Measurements from ENCODE around the gene CDH22.

Gene CDH22

DNA sequence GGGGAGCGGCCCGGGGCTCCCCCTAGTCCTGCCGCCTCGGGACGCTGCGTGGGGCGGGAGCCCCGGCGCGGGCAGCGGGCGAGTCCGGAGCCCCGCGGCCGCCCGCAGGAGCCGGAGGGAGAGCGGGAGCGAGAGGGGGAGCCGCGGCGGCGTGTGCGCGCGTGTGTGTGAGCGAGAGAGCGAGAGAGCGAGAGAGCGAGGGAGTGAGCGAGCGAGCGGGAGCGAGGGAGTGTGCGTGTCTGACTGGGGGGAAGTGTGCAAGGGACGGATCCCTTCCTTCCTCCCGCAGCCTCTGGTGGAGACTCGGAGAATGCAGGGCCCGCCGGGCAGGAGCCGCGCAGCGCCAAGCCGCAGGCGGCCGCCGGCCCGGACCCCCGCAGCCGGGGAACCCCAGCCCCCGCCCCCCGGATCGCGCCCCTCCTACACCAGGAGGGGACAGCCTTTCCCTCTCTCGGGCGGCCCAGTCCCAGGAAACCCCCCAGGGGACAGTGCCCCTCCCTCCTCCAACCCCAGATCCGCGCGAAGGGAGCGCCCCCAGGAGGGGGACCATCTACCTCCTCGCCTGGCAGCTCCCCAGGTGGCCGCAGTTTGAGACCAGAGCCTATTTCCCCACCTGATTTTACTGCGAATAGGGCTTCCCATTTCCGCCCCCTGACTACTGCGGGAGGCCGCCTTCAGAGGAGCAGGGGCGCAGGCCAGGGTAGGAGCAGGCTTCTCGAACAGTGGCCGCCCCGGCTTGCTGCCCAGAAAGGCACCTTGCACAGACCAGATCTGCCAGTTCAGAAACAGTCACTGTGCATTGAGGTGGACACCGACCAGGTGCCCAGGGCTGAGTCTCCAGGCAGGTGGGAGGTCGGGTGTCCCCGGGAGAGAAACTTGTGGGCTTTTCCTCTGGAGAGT is at the start of gene CDH22:
Gene CDH22, minus strand, starts transcription at position 241 of the 900 bp plus-strand sequence. CDS start 57,204 bp downstream, outside the sequence.
- DNase-seq: peak; percentile 32

- DNase-seq: no peak
Observed at GRCh38 chr20:46357030-46357514, 48.8 kb upstream of the CDH22 start.

GRCh38 chr20:46356195-46357029 is 48.1 kb upstream of the CDH22 start:
- DNase-seq: no peak

DNA sequence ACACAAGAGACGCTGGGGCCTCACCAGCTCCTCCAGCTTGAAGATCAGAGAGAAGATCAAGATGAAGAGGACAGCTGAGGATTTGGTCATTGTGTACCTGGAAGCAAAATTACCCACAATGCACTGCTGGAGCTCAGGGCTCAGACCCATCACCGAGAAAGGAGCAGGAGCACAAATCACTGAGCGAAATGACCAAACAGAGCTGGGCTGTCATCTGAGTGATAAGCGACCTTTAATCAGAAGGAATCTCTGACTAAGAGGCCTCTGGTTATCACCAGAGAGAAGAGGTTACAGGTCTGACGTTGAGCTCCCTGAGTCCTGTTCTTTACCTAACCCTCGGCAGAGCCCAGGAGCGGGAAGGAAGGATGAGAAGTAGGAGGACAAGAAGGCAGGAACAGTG is 47.5 kb upstream of the CDH22 start:
- DNase-seq: no peak

GRCh38 chr20:46354920-46355654 is 46.8 kb upstream of the CDH22 start:
- DNase-seq: no peak

DNA sequence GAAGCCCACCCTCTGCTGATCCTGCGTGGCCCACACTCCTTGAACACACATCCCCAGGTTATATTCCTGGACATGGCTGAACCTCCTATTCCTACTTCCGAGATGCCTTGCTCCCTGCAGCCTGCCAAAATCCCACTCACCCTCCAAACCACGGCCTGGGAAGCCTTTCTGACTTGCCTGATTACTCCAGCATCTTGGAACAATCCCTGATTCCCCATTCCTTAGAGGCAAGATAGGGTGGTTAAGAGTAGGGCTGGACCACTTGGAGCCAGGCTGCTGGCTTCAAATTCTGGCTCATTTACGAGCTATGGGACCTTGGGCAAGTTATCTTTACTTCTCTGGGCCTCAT is 45.9 kb upstream of the CDH22 start:
- no peak for DNase-seq

DNA sequence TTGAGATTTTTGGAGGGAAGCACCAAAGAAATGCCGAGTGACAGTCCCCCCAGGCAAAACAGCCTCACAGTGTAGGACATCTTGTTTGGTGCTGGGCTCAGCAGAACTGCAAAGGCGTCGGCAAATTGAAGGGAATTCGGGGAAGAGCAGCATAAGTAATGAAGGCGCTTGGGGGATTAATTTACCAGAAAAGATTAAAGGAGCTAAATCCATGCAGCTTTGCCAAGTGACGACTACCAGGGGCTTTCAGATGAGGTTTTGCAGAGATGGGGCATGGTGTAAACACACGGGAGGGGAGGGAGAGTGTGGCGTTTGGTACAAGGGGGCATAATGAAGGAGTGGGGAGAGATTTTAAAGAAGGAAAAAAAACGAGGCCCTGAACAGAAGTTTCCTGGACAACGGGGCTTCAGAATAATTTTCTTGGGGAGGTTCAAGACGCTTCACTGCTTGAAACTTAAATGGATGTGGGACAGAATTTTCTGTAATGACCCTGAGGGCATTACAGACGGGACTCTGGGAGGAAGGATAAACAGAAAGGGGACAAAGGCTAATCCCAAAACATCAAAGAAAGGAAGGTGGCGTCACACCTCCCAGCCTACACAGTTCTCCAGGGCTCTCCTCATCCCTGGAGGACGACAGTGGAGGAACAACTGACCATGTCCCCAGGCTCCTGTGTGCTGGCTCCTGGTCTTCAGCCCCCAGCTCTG is 45.4 kb upstream of the CDH22 start:
- no peak for DNase-seq

- no peak for DNase-seq
Observed at GRCh38 chr20:46352370-46352938, 44.2 kb upstream of the CDH22 start.

DNA sequence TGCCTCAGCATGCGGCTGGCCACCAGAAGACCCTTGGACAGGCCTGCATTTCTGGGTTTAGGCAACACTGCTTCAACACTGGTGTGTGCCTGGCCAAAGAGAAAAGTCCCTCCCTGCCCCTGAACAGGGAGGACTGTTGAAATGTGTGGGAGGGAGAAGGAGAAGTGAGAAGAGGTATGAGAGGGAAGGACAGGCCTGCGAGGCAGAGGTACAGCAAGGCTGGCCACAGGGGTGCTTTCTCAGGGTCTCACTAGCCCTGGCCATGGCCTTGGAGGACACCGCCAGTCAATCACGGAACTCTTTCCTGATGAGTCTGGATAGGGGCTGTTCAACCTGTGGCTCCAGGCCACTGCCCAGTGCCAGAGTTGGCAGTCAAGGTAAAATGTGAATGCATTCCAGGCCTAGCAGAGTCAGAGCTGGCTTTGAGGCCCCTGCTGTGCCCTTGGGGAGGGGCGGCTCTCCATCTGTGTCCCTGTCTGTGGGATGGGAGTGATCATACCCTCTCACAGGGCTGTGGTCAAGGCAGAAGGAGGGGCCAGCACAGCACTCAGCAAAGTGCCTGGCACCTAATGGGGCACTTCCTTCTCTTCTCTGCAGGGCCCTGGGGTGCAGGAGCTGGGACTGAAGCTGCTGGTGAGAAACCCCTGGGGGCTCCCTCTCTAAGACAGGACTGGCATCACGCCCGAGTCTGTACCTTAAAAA is 43.2 kb upstream of the CDH22 start:
- no peak for DNase-seq

DNA sequence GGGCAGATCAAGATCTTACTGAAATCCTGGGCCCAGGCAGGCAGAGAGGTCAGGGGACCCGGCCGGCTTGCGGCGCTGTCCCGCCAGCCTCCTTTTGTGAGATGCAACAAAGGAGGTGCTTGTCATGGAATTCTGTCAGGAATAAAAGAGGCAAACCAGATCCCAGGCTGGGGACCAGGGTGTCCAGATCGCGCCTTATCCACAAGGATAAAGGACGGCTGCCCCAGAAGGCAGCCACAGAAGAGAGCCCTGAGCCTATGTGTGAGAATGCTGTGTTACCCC is 42.6 kb upstream of the CDH22 start:
- DNase-seq: no peak

DNA sequence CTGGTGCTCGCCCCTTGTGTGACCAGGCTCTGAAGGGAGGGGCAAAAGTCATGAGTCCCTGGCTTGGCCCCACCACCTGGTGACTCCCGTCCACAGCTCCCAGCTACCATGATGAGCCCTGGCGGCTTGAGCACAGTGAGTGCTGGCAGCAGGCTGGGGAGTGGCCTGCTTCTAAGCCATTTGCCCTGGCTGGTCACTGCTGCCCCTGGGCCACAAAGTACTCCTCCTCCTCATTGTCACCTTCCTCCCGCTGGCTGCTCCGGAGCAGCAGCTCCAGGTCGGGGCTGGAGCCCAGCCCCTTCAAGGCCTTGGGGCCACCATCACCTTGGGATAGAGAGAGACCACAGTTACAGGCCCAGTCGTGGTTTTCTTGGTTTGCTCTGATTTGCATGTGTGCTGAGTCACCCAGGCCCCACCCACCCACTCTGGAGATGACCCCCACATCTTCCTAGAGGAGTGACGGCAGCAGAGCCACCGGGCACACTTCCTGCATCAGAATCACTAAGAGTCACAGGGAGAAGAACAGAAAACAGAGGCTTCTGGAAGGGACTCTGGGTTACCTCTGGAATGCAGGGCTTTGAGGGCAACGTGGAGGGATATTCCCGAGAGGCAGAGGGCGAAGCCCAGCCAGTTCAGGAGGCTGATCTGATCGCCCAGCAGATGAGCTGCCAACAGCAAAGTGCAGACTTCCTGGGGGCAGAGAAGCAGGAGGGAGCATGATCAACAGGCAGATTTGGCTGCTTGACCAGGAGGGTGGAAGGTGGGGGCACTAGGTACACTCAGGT is 42.1 kb upstream of the CDH22 start:
- DNase-seq: no peak

DNA sequence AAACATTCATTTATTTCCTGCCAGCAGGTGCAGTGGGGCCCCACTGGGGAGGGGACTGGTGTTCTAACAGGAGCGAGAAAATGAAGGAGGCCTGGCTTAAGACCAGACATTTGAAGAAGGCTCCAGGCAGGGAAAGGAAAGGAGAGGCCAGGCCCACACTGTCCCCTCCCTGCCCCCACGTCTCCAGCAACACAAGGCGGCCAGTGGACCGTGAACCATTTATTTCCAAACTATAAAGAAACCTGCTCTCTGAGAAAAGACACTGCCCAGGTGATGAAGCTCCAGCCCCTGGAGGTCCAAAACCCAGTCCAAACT is 41.4 kb upstream of the CDH22 start:
- DNase-seq: no peak

- peak; percentile 53 for DNase-seq
Observed at GRCh38 chr20:46349035-46349741, 40.9 kb upstream of the CDH22 start.

DNA sequence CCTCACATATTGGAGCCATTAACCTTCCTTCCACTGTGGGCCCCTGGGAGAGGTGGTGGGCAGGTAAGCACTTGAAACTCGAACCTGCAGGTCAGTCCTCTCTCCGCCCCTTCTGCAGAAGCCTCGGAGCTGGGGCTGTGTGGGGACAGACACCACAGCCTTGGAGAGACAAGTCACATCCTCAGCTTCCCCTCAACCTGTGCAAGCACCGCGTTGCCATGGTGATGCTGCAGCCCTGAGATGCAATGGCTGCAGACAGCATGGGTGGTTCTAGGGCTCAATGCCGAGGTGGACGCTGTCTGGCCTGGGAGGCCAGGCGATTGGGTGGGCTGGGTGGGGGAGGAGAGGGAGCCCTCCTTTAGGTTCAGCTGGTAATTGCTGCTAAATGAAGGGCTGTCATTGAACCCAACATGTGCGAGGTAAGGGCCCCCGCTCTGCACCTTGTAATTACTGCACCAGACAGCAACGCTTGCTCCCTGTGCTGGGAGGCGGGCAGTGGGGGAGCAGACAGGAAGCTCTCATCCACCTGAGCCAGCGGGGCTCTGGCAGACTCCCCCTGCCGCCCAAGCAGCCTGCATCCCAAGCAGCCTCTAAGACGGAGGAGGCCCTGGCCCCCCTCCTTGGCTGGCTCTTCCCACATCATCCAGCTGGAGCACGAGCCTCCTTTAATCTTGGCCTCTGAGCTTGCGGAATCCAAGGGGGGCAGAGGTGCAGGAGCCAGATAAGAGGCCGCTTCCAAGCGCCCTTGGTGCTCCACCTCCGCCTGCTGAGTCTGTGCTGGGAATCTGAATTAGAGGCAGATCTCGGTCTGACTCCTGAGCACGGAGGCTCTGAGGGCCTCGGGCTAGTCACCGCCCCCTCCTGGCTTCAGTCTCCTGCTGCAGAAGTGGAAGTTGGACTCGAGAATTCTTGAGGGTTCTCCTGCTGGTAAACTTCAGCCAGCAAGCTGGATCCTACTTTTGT is 39.8 kb upstream of the CDH22 start:
- DNase-seq: no peak

DNA sequence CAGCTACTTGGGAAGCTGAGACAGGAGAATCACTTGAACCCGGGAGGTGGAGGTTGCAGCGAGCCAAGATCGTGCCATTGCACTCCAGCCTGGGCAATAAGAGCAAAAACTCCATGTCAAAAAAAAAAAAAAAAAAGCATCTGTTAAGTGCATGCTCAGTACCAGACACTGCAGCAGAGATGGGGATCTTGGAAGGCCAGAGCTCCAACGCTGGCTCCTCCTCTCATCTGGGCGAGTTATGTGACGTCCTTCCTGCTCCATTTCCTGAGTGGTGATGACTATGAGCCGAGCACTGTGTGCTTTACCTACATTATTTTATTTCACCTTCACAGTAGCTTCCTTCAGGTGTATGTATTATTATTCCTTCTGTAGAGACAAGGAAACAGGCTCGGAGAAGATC is 38.5 kb upstream of the CDH22 start:
- no peak for DNase-seq

GRCh38 chr20:46344488-46345162 is 36.3 kb upstream of the CDH22 start:
- no peak for DNase-seq

GRCh38 chr20:46343975-46344357 is 35.7 kb upstream of the CDH22 start:
- DNase-seq: no peak

- no peak for DNase-seq
Observed at GRCh38 chr20:46343348-46343974, 35.2 kb upstream of the CDH22 start.

All from CD4-positive, alpha-beta T cell treated with Interleukin-17A for 1 hour (primary cell).